Kidney epithelial cell (primary cell): ENCODE results near the gene SCUBE1. TPM values are rescaled to one million over a fixed set of nuclear protein-coding genes. Genes with fewer than 3 reads are reported as not detected.

Experiments
- DNase-seq: peaks from one replicate; pipeline ENCODE4 v3.0.0-alpha.2; 2010; ENCODE audit warnings: low read depth
- H3K27me3 ChIP-seq: 2 replicates; pipeline ENCODE4 v1.6.0; 2011; ENCODE audit warnings: low read length; ENCODE audit not compliant: control insufficient read depth, insufficient read depth
- H3K36me3 ChIP-seq: 2 replicates; pipeline ENCODE4 v1.5.1; 2011; ENCODE audit warnings: low read length; ENCODE audit not compliant: control insufficient read depth, insufficient read depth
- H3K4me3 ChIP-seq: 2 replicates; pipeline ENCODE4 v1.5.1; 2011; ENCODE audit warnings: low read depth, mild to moderate bottlenecking, control low read depth, low read length
- CTCF ChIP-seq: IDR thresholded peaks from 2 replicates; pipeline ENCODE4 v1.5.1; 2011; ENCODE audit warnings: mild to moderate bottlenecking, moderate library complexity, low read length, control low read depth, inconsistent platforms; ENCODE audit not compliant: insufficient read depth, poor library complexity, severe bottlenecking
- total RNA-seq: library from RNA; depleted of rRNA; stranded (reverse); fragments of >200 nt; gene quantifications from 2 replicates; pipeline ENCODE4 v1.2.3, GENCODE V29; 2015

Gene SCUBE1
- total RNA-seq, 1 donor from 2014 or later: 0.04 TPM

DNA sequence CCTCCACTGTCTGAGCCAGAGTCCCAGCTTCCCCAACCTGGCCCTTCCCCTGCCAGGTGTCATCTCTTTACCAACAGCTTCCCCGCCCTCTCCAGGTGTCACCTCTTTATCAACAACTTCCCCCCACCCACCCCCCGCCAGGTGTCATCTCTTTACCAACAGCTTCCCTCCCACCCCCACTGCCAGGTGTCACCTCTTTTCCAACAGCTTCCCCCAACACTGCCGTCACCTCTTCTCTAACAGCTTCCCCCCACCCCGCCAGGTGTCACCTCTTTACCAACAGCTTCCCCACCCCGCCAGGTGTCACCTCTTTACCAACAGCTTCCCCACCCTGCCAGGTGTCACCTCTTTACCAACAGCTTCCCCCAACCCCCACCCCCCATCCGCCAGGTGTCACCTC is 126.4 kb downstream of the SCUBE1 start:
- peaks cover 8% of the 10 kb centered on the region for H3K27me3 ChIP-seq

DNA sequence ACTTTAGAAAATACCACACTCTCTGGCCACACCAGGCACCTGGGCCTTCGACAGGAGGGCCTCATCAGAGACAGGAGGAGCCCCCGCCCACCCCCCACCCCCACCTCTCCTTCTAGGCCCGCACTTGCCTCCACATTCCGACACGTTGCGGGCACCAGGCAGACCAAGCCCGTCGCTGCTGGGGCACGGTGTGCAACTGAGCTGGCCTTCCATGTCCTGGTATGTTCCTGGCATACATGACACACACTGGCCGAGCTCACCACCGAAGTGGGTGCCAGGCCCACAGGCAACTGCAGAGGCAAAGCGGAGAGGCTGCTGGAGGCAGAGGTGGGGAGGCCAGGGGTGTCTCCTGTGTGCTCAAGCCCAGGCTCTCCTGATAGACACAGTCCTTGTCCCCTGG is 129.2 kb downstream of the SCUBE1 start:
- no peaks in the 10 kb centered on the region for H3K36me3 ChIP-seq
- H3K27me3 ChIP-seq: peaks cover 3% of the 10 kb centered on the region
- no peak for DNase-seq
- TF ChIP-seq CTCF: no peak
- H3K4me3 ChIP-seq: no peak overlapping the region

More for the DNA sequence above, 126.4 kb downstream of the SCUBE1 start:
- no peak for DNase-seq
- Histone ChIP-seq H3K4me3 (no peak overlapping the region), H3K36me3 (no peaks in the 10 kb centered on the region)
- no peak for TF ChIP-seq CTCF

- Histone ChIP-seq H3K36me3 (no peaks in the 10 kb centered on the region), H3K27me3 (peaks cover 3% of the 10 kb centered on the region), H3K4me3 (no peak overlapping the region)
- no peak for DNase-seq
- TF ChIP-seq CTCF: no peak
Measured at GRCh38 chr22:43213051-43213450, 130.1 kb downstream of the SCUBE1 start.

DNA sequence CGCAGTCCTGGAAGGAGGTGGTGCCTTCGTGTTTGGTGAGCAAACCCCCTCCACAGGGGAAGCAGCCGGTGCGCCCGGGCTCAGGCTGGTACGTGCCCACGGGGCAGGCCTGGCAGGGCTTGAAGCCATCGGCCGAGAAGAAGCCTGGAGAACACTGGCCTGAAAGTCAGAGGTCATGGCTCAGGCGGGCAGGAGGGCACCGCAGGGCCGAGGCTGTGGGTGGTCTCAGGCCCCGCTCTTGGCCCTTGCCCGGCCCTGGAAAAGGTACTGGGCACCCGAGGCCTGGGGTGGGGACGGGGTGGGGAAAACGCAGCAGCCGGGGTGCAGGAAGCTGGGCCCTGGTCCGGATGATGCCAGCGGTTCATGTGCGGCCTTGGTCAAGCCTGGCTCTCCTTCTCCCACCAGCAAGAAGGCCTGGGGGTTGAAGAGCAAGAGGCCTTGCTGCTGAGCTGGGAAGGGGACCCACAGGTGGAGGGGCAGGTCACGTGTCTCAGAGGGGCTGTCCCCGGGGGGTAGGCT is 130.7 kb downstream of the SCUBE1 start:
- no peaks in the 10 kb centered on the region for H3K36me3 ChIP-seq
- no peak for TF ChIP-seq CTCF
- DNase-seq: no peak
- H3K4me3 ChIP-seq: no peak overlapping the region
- peaks cover 3% of the 10 kb centered on the region for H3K27me3 ChIP-seq

GRCh38 chr22:43211941-43212433 is 131.2 kb downstream of the SCUBE1 start:
- Histone ChIP-seq H3K27me3 (peaks cover 8% of the 10 kb centered on the region), H3K4me3 (no peak overlapping the region), H3K36me3 (no peaks in the 10 kb centered on the region)
- DNase-seq: no peak
- no peak for TF ChIP-seq CTCF
